Gastrocnemius medialis (tissue), 4 donors: ENCODE results near the gene HCFC1. TPM values are rescaled to one million over a fixed set of nuclear protein-coding genes. Genes with fewer than 3 reads are reported as not detected.

Experiments
- ATAC-seq, 2 donors: fragments of 150-250 bp; one replicate each; pipeline ENCODE4 v1.9.1; 2016
- DNase-seq, 2 donors: peaks; one replicate each; pipeline ENCODE4 v3.0.0-alpha.2; 2019
- H3K27ac ChIP-seq, 4 donors: fragments of 200-600 bp; sonication (generic); 1 replicate in 1 of 4; 2 replicates in 3 of 4; pipeline ENCODE4 v1.5.1; 2016 to 2018; ENCODE audit warnings: mild to moderate bottlenecking in 2 of 4, moderate library complexity in 1 of 4
- H3K27me3 ChIP-seq, 3 donors: fragments of 200-600 bp; sonication (generic) in 2 of 3; 1 replicate in 1 of 3; 2 replicates in 2 of 3; pipeline versions ENCODE4 v1.5.1 to v1.6.0; 2016 to 2019; ENCODE audit warnings: mild to moderate bottlenecking in 1 of 3, moderate library complexity in 1 of 3
- H3K36me3 ChIP-seq, 2 donors: fragments of 200-600 bp; sonication (generic) in 1 of 2; one replicate each; pipeline ENCODE4 v1.5.1; 2017 to 2018
- H3K4me1 ChIP-seq, 2 donors: fragments of 200-600 bp; sonication (generic) in 1 of 2; one replicate each; pipeline ENCODE4 v1.5.1; 2016 to 2017; ENCODE audit warnings: mild to moderate bottlenecking in 2 of 2
- H3K4me3 ChIP-seq, 4 donors: fragments of 200-600 bp; sonication (generic) in 3 of 4; 1 replicate in 1 of 4; 2 replicates in 3 of 4; pipeline ENCODE4 v1.5.1; 2016 to 2019; ENCODE audit warnings: mild to moderate bottlenecking in 2 of 4
- H3K9me3 ChIP-seq, 3 donors: fragments of 200-600 bp; sonication (generic) in 2 of 3; 1 replicate in 1 of 3; 2 replicates in 2 of 3; pipeline ENCODE4 v1.5.1; 2016 to 2019
- POLR2A ChIP-seq, 2 donors: fragments of 450-650 bp; IDR thresholded peaks; one replicate each; pipeline ENCODE4 v1.6.1; 2017; ENCODE audit warnings: antibody characterized with exemption in 2 of 2, mild to moderate bottlenecking in 2 of 2, moderate library complexity in 2 of 2
- in situ Hi-C, 4 donors: fragments of 200-750 bp; cut with MboI; loops; one replicate each; pipeline versions ENCODE4 v1.15.0 to v1.8.0; 2017; ENCODE audit warnings: low sequenced_read_pairs in 4 of 4
- intact Hi-C: fragments of 100-400 bp; cut with DNase I; formaldehyde crosslinking; loops from one replicate; pipeline ENCODE4 v1.15.1; 2023; ENCODE audit warnings: low total_unique reads
- total RNA-seq, 4 donors: library from RNA; depleted of rRNA; stranded (reverse); fragments of >200 nt; gene quantifications; one replicate each; pipeline versions ENCODE4 v1.1.0 to v1.2.3, GENCODE V29; 2016
- TF ChIP-seq, protein P1 (sequence below), 5 experiments: fragments of 450-650 bp in 3 of 5; fragments of 200-600 bp in 2 of 5; sonication (generic) in 2 of 5; IDR thresholded peaks in 4 of 5; conservative IDR thresholded peaks in 1 of 5; 1 replicate in 4 of 5; 2 replicates in 1 of 5; pipeline ENCODE4 v1.5.1; 2016 to 2019; ENCODE audit warnings: antibody characterized with exemption in 5 of 5, mild to moderate bottlenecking in 3 of 5, moderate library complexity in 3 of 5

Gene HCFC1
- total RNA-seq, 4 donors from 2014 or later = 15.9 to 56.4 (median 51.8) TPM

DNA sequence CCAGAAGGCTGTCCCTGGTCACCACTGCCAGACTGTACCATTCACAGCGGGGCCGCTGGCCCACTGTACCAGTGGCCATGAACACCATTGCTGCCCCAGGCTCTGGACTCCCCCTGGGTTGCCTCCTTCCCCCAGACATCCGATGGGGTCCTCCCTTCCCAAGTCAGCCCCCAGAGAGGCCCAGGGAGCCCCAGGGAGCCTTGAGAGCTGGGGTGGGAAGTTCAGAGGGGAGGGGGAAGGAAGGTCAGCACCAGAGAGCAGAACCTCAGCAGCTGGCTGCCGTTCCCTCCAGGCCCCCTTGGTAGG is 45.1 kb downstream of the HCFC1 start:
- ATAC-seq (no peak), DNase-seq (no peak)
- H3K4me3 ChIP-seq = peak overlapping the region in 2 of 4 donors; percentile 15 to 65
- H3K36me3 ChIP-seq = peaks cover 0 to 13% of the 10 kb centered on the region in 2 donors
- intact Hi-C loops = loop anchor here (5.0 to 10.0 kb wide), 3 partner anchors 121 to 588 kb away; partner anchors contain the start of genes CCNQ and FAM3A
- no peak for TF ChIP-seq POLR2A (IDR thresholded peaks at IDR 0.05)
- TF ChIP-seq, protein P1, sequence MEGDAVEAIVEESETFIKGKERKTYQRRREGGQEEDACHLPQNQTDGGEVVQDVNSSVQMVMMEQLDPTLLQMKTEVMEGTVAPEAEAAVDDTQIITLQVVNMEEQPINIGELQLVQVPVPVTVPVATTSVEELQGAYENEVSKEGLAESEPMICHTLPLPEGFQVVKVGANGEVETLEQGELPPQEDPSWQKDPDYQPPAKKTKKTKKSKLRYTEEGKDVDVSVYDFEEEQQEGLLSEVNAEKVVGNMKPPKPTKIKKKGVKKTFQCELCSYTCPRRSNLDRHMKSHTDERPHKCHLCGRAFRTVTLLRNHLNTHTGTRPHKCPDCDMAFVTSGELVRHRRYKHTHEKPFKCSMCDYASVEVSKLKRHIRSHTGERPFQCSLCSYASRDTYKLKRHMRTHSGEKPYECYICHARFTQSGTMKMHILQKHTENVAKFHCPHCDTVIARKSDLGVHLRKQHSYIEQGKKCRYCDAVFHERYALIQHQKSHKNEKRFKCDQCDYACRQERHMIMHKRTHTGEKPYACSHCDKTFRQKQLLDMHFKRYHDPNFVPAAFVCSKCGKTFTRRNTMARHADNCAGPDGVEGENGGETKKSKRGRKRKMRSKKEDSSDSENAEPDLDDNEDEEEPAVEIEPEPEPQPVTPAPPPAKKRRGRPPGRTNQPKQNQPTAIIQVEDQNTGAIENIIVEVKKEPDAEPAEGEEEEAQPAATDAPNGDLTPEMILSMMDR (IDR thresholded peaks at IDR 0.05 in 4 of 5, conservative IDR thresholded peaks at IDR 0.05 in 1 of 5) = no peak
- peaks cover 10 to 21% of the 10 kb centered on the region in 2 donors for H3K4me1 ChIP-seq
- in situ Hi-C loops = loop anchor here in 1 of 4 donors (25.0 kb wide), 1 partner anchor 139 kb away; the partner anchor contains the start of genes IDH3G, SRPK3 and SSR4
- no peaks in the 10 kb centered on the region for H3K9me3 ChIP-seq
- H3K27ac ChIP-seq = peak overlapping the region; percentile 85 to 97 (median 90)
- H3K27me3 ChIP-seq = no peaks in the 10 kb centered on the region

DNA sequence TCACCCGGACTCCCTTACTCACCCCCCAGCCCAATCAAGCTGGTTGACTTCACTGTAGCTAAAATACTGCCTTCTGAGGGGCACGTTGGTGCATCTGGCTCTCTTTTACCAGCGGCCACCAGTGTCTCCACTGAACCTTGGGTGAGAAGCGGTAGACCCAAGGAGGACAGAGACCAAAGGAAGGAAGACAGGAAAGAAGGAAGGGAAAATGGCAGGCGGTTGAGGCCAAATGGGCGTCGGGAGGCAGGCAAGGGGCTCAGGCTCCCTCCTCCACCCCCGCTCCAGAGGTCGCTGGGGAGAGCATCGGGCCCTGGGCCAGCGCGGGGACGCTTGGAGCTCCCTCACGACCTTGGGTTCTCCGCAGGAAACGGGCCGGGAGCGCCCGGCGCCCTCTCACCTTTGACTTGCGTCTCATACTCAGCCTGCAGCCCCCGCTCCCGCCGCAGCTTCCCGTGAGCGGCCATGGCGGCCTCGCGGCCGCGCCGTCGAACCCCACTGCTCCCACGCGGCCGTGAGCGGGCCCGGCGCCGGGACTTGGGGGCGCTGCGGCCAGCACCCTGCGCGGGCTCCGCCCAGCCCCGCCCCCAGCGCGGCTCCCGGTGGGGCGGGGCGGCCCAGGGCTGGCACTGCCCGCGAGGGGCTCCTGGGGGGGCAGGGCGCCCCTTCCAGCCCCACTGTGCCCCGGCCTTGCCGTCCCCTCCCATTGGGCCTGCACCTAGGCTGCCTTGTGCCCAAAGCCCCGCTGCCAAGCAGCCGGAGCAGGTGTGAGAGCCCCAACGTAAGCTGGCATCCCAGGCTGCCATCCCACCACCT is 45.7 kb downstream of the HCFC1 start, which contains the start of gene ARHGAP4:
Gene ARHGAP4 (minus strand): TSS at position 526 of the 813 bp plus-strand sequence. CDS start 62 bp downstream, at position 464.
- in situ Hi-C loops (loop anchor here in 1 of 4 donors (25.0 kb wide), 1 partner anchor 139 kb away; the partner anchor contains the start of genes IDH3G, SRPK3 and SSR4), intact Hi-C loops (loop anchor here (5.0 to 10.0 kb wide), 3 partner anchors 121 to 589 kb away; partner anchors contain the start of genes CCNQ and FAM3A)
- peaks cover 0 to 8% of the 10 kb centered on the region in 2 donors for H3K36me3 ChIP-seq
- H3K27me3 ChIP-seq = no peaks in the 10 kb centered on the region
- H3K4me3 ChIP-seq = peak within 1 kb of the TSS; percentile 55 to 74 (median 68)
- peak within 1 kb of the TSS; percentile 85 to 97 (median 90) for H3K27ac ChIP-seq
- peaks cover 10 to 25% of the 10 kb centered on the region in 2 donors for H3K4me1 ChIP-seq
- DNase-seq (no peak), ATAC-seq (no peak)
- TF ChIP-seq, protein P1 (IDR thresholded peaks at IDR 0.05 in 4 of 5, conservative IDR thresholded peaks at IDR 0.05 in 1 of 5) = no peak
- no peak for TF ChIP-seq POLR2A (IDR thresholded peaks at IDR 0.05)
- H3K9me3 ChIP-seq = no peaks in the 10 kb centered on the region

DNA sequence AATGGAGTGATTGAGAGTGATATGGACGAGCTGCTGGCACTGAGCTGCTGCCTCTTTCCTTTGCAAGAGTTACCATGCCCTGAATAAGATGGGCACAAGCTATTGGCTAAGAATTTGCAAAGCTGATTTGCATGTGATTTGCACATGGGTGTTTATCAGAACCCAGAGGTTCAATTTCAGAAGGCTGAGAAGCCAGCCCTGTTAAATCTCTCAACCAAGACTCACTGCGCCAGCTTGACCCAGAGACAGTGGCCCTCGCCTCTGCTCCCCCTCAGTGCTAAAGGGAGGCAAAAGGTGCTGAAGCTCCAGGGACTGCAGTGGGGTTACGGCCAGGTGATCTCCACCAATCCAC is 46.3 kb downstream of the HCFC1 start:
- H3K4me1 ChIP-seq = peaks cover 10 to 26% of the 10 kb centered on the region in 2 donors
- TF ChIP-seq POLR2A (IDR thresholded peaks at IDR 0.05) = no peak
- TF ChIP-seq, protein P1 (IDR thresholded peaks at IDR 0.05 in 4 of 5, conservative IDR thresholded peaks at IDR 0.05 in 1 of 5) = no peak
- intact Hi-C loops (loop anchor here (5.0 to 10.0 kb wide), 3 partner anchors 122 to 589 kb away; partner anchors contain the start of genes CCNQ and FAM3A), in situ Hi-C loops (loop anchor here in 1 of 4 donors (25.0 kb wide), 1 partner anchor 138 kb away; the partner anchor contains the start of genes IDH3G, SRPK3 and SSR4)
- no peak overlapping the region for H3K27ac ChIP-seq
- H3K27me3 ChIP-seq = no peaks in the 10 kb centered on the region
- DNase-seq (no peak), ATAC-seq (no peak)
- H3K36me3 ChIP-seq = peaks cover 0 to 3% of the 10 kb centered on the region in 2 donors
- H3K4me3 ChIP-seq = peak overlapping the region in 2 of 4 donors; percentile 21 to 65
- H3K9me3 ChIP-seq = no peaks in the 10 kb centered on the region

DNA sequence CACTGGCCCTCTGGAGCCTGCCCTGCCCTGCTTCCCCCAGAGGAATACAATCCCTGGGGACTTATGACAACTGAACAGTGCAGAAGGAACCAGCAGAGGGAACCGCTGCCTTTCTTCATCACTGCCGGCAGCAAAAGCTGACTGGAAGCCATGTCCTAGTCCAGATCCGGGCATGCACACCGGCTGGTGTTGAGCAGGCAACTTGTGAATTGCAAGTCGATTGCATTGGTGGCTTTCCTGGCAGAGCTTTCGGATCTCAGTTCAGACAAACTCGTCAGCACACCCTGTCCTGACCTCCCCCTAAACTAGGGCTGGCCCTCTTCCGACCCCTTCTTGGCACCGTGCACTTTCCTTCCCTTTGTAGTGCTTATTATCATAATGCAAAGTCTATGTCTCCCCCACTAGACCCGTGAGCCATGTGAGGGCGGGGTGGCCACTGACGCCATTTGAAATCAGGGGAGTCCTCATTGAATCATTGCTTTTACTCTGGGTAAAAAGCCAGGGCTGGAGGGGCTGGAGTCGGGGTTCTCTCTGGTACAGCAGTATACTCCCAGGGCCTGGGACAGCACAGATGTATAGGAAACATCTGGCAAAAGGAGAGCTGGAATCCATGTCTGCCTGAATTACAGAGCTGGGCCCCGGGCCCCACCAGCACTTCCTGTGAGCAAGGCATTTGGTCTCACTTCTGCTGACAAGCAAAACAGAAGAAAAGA is 47.3 kb downstream of the HCFC1 start:
- Histone ChIP-seq H3K4me3 (no peak overlapping the region), H3K27me3 (no peaks in the 10 kb centered on the region), H3K27ac (peak overlapping the region in 3 of 4 donors; percentile 18 to 35 (median 32)), H3K36me3 (no peaks in the 10 kb centered on the region), H3K9me3 (no peaks in the 10 kb centered on the region), H3K4me1 (peaks cover 10 to 26% of the 10 kb centered on the region in 2 donors)
- intact Hi-C loops = loop anchor here (10.0 kb wide), 2 partner anchors 330 to 590 kb away; partner anchors contain the start of genes CCNQ and FAM3A
- TF ChIP-seq, protein P1 (IDR thresholded peaks at IDR 0.05 in 4 of 5, conservative IDR thresholded peaks at IDR 0.05 in 1 of 5) = no peak
- TF ChIP-seq POLR2A (IDR thresholded peaks at IDR 0.05) = no peak
- ATAC-seq (no peak), DNase-seq (no peak)
- in situ Hi-C loops = no loop called here
